H1 (cell line): ENCODE measurements around the gene HINT1. TPM values are rescaled to one million over a fixed set of nuclear protein-coding genes. Genes with fewer than 3 reads are reported as not detected.

Experiments used
- CTCF ChIA-PET: fragments of 300-600 bp; sonication (Branson Sonifier 250); formaldehyde crosslinking; loops from one replicate; lab custom pipeline; 2021; ENCODE audit not compliant: partially characterized antibody; lab: Charles Lee
- POLR2A ChIA-PET: fragments of 300-600 bp; sonication (Branson Sonifier 250); formaldehyde crosslinking; loops from one replicate; lab custom pipeline; 2021; ENCODE audit warnings: inconsistent platforms; ENCODE audit not compliant: partially characterized antibody; lab: Charles Lee
- DNase-seq, 2 experiments: peaks; one replicate each; pipeline versions ENCODE4 v3.0.0 to v3.0.0-alpha.2; 2010 to 2022; ENCODE audit warnings: low spot score in 2 of 2, low read depth in 1 of 2, mixed read lengths in 1 of 2
- FAIRE-seq: peaks from 2 replicates; lab custom pipeline; 2011; peaks lifted over from hg19 to GRCh38; lab: Jason Lieb, UNC
- H2AFZ ChIP-seq: 2 replicates; pipeline ENCODE4 v1.8.1; 2012; ENCODE audit warnings: low read length, inconsistent platforms
- H2AK5ac ChIP-seq: 2 replicates; pipeline ENCODE4 v1.6.1; 2013; ENCODE audit warnings: low read depth, low read length
- H2BK120ac ChIP-seq: replicated peaks from 2 replicates; pipeline ENCODE3; 2013; ENCODE audit warnings: low read depth, low read length, inconsistent platforms
- H2BK12ac ChIP-seq: 2 replicates; pipeline ENCODE4 v1.6.1; 2013; ENCODE audit warnings: low read depth, low read length
- H2BK15ac ChIP-seq: 2 replicates; pipeline ENCODE4 v1.6.1; 2013; ENCODE audit warnings: low read length
- H2BK20ac ChIP-seq: 2 replicates; pipeline ENCODE4 v1.6.1; 2013; ENCODE audit warnings: low read length
- H2BK5ac ChIP-seq: 2 replicates; pipeline ENCODE4 v1.6.1; 2013; ENCODE audit warnings: low read depth, low read length
- H3K14ac ChIP-seq: 2 replicates; pipeline ENCODE4 v1.6.1; 2013; ENCODE audit warnings: inconsistent platforms; ENCODE audit not compliant: insufficient read length
- H3K18ac ChIP-seq: 2 replicates; pipeline ENCODE4 v1.6.1; 2013; ENCODE audit warnings: low read length; ENCODE audit errors: extremely low read depth
- H3K23ac ChIP-seq: 2 replicates; pipeline ENCODE4 v1.6.1; 2013; ENCODE audit warnings: inconsistent platforms; ENCODE audit not compliant: insufficient read length
- H3K23me2 ChIP-seq: 2 replicates; pipeline ENCODE4 v1.6.1; 2013; ENCODE audit warnings: low read depth, low read length
- H3K27ac ChIP-seq: 2 replicates; pipeline ENCODE4 v1.6.1; 2011; ENCODE audit warnings: low read depth, low read length, inconsistent platforms
- H3K27me3 ChIP-seq, 4 experiments: replicated peaks in 1 of 4; 1 replicate in 1 of 4; 2 replicates in 3 of 4; pipeline versions ENCODE4 v1.6.1 to v1.8.1; 2011 to 2013; ENCODE audit warnings: low read length in 3 of 4, mild to moderate bottlenecking in 3 of 4, inconsistent platforms in 2 of 4, mixed read lengths in 2 of 4, moderate library complexity in 1 of 4; ENCODE audit not compliant: control insufficient read depth in 3 of 4, insufficient read depth in 3 of 4; ENCODE audit errors: extremely low read depth in 1 of 4
- H3K36me3 ChIP-seq, 4 experiments: 2 replicates each; pipeline versions ENCODE4 v1.6.1 to v1.8.1; 2011 to 2013; ENCODE audit warnings: mild to moderate bottlenecking in 4 of 4, low read length in 3 of 4, moderate library complexity in 2 of 4, control low read depth in 1 of 4, inconsistent platforms in 1 of 4; ENCODE audit not compliant: insufficient read depth in 4 of 4, control insufficient read depth in 2 of 4
- H3K4ac ChIP-seq: replicated peaks from 2 replicates; pipeline ENCODE3; 2013; ENCODE audit warnings: low read length, low read depth, mixed read lengths, inconsistent platforms; ENCODE audit not compliant: insufficient read length
- H3K4me1 ChIP-seq, 4 experiments: replicated peaks in 1 of 4; 1 replicate in 1 of 4; 2 replicates in 3 of 4; pipeline versions ENCODE4 v1.6.1 to v1.8.1; 2011 to 2013; ENCODE audit warnings: low read length in 3 of 4, inconsistent platforms in 2 of 4, mixed read lengths in 1 of 4; ENCODE audit not compliant: insufficient read depth in 4 of 4, control insufficient read depth in 3 of 4
- H3K4me2 ChIP-seq, 2 experiments: 2 replicates each; pipeline versions ENCODE4 v1.6.1 to v1.8.1; 2011 to 2013; ENCODE audit warnings: low read depth in 2 of 2, low read length in 2 of 2, control low read depth in 1 of 2, inconsistent platforms in 1 of 2, mild to moderate bottlenecking in 1 of 2; ENCODE audit not compliant: insufficient read depth in 1 of 2
- H3K4me3 ChIP-seq, 4 experiments: fragments of 200-600, 300-600 bp in 1 of 4; sonication (generic), shearing (Covaris generic), sonication (Bioruptor Twin) in 1 of 4; 2 replicates each; pipeline versions ENCODE4 v1.5.1 to v1.8.1; 2011 to 2016; ENCODE audit warnings: low read length in 4 of 4, low read depth in 3 of 4, control low read depth in 2 of 4, inconsistent platforms in 2 of 4, mild to moderate bottlenecking in 2 of 4, mixed read lengths in 1 of 4, moderate library complexity in 1 of 4; ENCODE audit not compliant: insufficient read depth in 2 of 4; ENCODE audit errors: extremely low read depth in 1 of 4
- H3K56ac ChIP-seq: replicated peaks from 2 replicates; pipeline ENCODE3; 2013; ENCODE audit warnings: low read depth, mild to moderate bottlenecking, mixed read lengths, low read length, inconsistent platforms; ENCODE audit not compliant: insufficient read length
- H3K79me1 ChIP-seq: 2 replicates; pipeline ENCODE4 v1.6.1; 2013; ENCODE audit warnings: low read depth, low read length, control low read depth
- H3K79me2 ChIP-seq, 2 experiments: 2 replicates each; pipeline versions ENCODE4 v1.6.1 to v1.8.1; 2012 to 2013; ENCODE audit warnings: low read length in 2 of 2, mild to moderate bottlenecking in 2 of 2, inconsistent platforms in 1 of 2; ENCODE audit not compliant: insufficient read depth in 2 of 2, control insufficient read depth in 1 of 2
- H3K9ac ChIP-seq, 4 experiments: replicated peaks in 1 of 4; 1 replicate in 1 of 4; 2 replicates in 3 of 4; pipeline versions ENCODE4 v1.6.1 to v1.8.1; 2011 to 2013; ENCODE audit warnings: low read depth in 3 of 4, low read length in 3 of 4, control low read depth in 2 of 4, mild to moderate bottlenecking in 2 of 4, moderate library complexity in 2 of 4, inconsistent platforms in 1 of 4; ENCODE audit errors: extremely low read depth in 1 of 4
- H3K9me3 ChIP-seq, 2 experiments: 2 replicates each; pipeline versions ENCODE4 v1.6.1 to v1.8.1; 2012 to 2013; ENCODE audit warnings: mild to moderate bottlenecking in 2 of 2, moderate library complexity in 2 of 2, control low read depth in 1 of 2, inconsistent platforms in 1 of 2, low read depth in 1 of 2, low read length in 1 of 2, mixed read lengths in 1 of 2; ENCODE audit not compliant: insufficient read depth in 2 of 2
- H4K20me1 ChIP-seq, 2 experiments: replicated peaks in 1 of 2; 2 replicates each; pipeline versions ENCODE3 to v1.8.1; 2011 to 2013; ENCODE audit warnings: inconsistent platforms in 2 of 2, low read length in 2 of 2, mild to moderate bottlenecking in 1 of 2; ENCODE audit not compliant: insufficient read depth in 2 of 2, control insufficient read depth in 1 of 2
- H4K5ac ChIP-seq: 2 replicates; pipeline ENCODE4 v1.6.1; 2013; ENCODE audit warnings: low read length, low read depth, mixed read lengths, inconsistent platforms; ENCODE audit not compliant: insufficient read length
- H4K8ac ChIP-seq: 2 replicates; pipeline ENCODE4 v1.8.0; 2013; ENCODE audit warnings: mild to moderate bottlenecking, moderate library complexity, low read length, inconsistent platforms; ENCODE audit not compliant: insufficient read depth; ENCODE audit errors: extremely low read depth
- H4K91ac ChIP-seq: replicated peaks from 2 replicates; pipeline ENCODE3; 2013; ENCODE audit warnings: low read length, mixed read lengths, inconsistent platforms; ENCODE audit not compliant: insufficient read length
- CBX8 ChIP-seq: fragments of 300-800, 300-1000 bp; sonication (generic); IDR thresholded peaks from 2 replicates; pipeline ENCODE4 v1.7.1; 2016; ENCODE audit warnings: low read depth, low read length, borderline replicate concordance
- WGBS, 2 experiments: shearing (Covaris generic) in 1 of 2; methylation state at CpG; one replicate each; pipeline versions ENCODE4 v1.1.6 to v1.1.7; 2013 to 2015; ENCODE audit warnings: low lambda C conversion rate in 2 of 2, mixed read lengths in 2 of 2, inconsistent platforms in 1 of 2, low coverage in 1 of 2, missing lambda C conversion rate in 1 of 2; ENCODE audit not compliant: insufficient replicate concordance in 2 of 2, insufficient coverage in 1 of 2, insufficient read length in 1 of 2; ENCODE audit errors: extremely low coverage in 1 of 2, missing lambda C conversion rate in 1 of 2; 5-methylcytosine and 5-hydroxymethylcytosine counted together
- polyA plus RNA-seq, 7 experiments: library from polyadenylated mRNA; depleted of rRNA in 3 of 7; stranded (reverse) in 5 of 7; unstranded in 2 of 7; fragments of >200 nt in 5 of 7; fragments of 200-250 nt in 2 of 7; gene quantifications; 1 replicate in 5 of 7; 2 replicates in 1 of 7; 4 replicates in 1 of 7; pipeline versions ENCODE4 v1.2.1 to v1.2.3, GENCODE V29; 2011 to 2013; ENCODE audit warnings: missing spikeins in 2 of 7, mixed read lengths in 2 of 7
- total RNA-seq: library from RNA; stranded (reverse); fragmentation: NEBNext Ultra II Directional; extraction: Animal tissue kit (Norgen Biotek cat#: 25700); gene quantifications from 2 replicates; pipeline ENCODE4 v1.2.1, GENCODE V29; 2021

Gene HINT1
- total and polyA plus RNA-seq, 2 of the 8 experiments (the other 6 are each of a cell fraction or from before 2014, with no cell fraction given), result 230 to 479 TPM

DNA sequence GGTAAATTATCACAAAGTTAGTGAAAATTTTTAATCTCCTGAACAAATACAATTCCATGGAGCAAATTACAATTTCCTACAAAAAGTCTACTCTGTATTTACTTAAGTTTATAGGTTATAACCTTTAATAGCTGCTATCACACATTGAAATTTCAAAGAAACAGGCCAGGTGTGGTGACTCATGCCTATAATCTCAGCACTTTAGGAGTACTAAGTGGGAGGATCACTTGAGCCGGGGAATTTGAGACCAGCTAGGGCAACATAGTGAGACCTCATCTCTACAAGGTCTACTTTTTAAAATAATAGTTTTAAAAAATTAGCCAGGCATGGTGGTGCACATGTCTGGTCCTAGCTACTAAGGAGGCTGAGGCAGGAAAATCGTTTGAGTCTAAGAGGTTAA lies 50.3 kb downstream of the HINT1 start:
- Histone ChIP-seq H3K4me3 (no peak overlapping the region), H2AK5ac (no peak overlapping the region), H4K8ac (no peak overlapping the region), H4K20me1 (no peaks in the 10 kb centered on the region), H3K9me3 (no peaks in the 10 kb centered on the region), H3K14ac (no peak overlapping the region), H2BK12ac (no peak overlapping the region), H3K4me1 (no peaks in the 10 kb centered on the region), H2BK5ac (no peak overlapping the region), H3K4me2 (no peak overlapping the region), H3K23ac (no peak overlapping the region), H3K27me3 (no peaks in the 10 kb centered on the region), H3K23me2 (no peaks in the 10 kb centered on the region), H4K91ac (no peak overlapping the region), H2BK120ac (no peak overlapping the region), H3K9ac (no peak overlapping the region), H3K79me2 (no peaks in the 10 kb centered on the region), H2BK20ac (no peak overlapping the region), H3K56ac (no peak overlapping the region), H3K36me3 (no peaks in the 10 kb centered on the region), H3K4ac (no peak overlapping the region), H4K5ac (no peak overlapping the region), H3K27ac (no peak overlapping the region), H2BK15ac (no peak overlapping the region), H2AFZ (no peak overlapping the region), H3K18ac (no peak overlapping the region), H3K79me1 (no peaks in the 10 kb centered on the region)
- CTCF ChIA-PET, result interaction anchor here (1.2 to 2.1 kb wide), 2 partner anchors 109 to 268 kb away, joined by 3 to 7 read pairs; no protein-coding TSS in a partner anchor
- no peak for TF ChIP-seq CBX8
- WGBS, 2 experiments, result 86% methylated on average over 2 of the region's 2 CpGs; no CpG with 5 or more reads in 1 of the 2 experiments
- no peak for FAIRE-seq
- POLR2A ChIA-PET, result no interaction called here
- no peak for DNase-seq
